Measurements from ENCODE around the gene INPPL1.
A peak's percentile ranks its signal among the peaks of the same experiment; 100 is the strongest.

DNA sequence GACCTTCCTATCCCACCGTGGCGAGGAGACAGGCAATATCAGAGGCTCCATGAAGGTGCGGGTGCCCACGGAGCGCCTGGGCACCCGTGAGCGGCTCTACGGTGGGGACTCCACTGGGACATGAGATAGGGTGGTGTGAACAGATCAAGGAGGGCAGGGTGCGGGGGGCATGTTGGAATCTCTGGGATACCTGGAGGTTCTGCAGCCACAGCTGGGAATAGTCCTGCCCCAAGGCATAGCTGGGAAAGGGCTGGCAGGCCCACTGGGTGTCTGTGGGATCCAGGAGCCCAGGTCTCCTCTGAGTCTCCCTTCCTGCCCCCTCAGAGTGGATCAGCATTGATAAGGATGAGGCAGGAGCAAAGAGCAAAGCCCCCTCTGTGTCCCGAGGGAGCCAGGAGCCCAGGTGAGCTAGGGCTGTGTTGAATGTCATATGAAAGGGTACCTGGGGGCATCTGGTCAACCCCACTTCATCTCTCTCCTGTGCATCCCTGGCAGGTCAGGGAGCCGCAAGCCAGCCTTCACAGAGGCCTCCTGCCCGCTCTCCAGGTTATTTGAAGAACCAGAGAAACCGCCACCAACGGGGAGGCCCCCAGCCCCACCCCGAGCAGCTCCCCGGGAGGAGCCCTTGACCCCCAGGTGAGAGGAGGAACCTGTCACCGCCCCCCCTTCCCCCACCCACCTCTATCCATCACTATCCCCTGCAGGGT is 10.9 kb downstream of the INPPL1 start:
- TF ChIP-seq SNAI2 (CRISPR knock-in tag; IDR thresholded peaks at IDR 0.05) (no peak), CREB5 (CRISPR knock-in tag; IDR thresholded peaks at IDR 0.05; ENCODE audit: low read depth) (no peak; the same call in 1 of the 2 replicates), ZNF70 (CRISPR knock-in tag; IDR thresholded peaks at IDR 0.05) (peak; percentile 32), PPARA (CRISPR knock-in tag; IDR thresholded peaks at IDR 0.05; ENCODE audit: borderline replicate concordance) (0 out of 2 replicates have a peak, but pooled peaks have one; percentile 57), ZFP30 (CRISPR knock-in tag; IDR thresholded peaks at IDR 0.05) (no peak; the same call in none of the 2 replicates), CSRNP3 (CRISPR knock-in tag; IDR thresholded peaks at IDR 0.05) (peak; percentile 89), PATZ1 (CRISPR knock-in tag; IDR thresholded peaks at IDR 0.05; ENCODE audit: borderline replicate concordance) (0 out of 2 replicates have a peak, but pooled peaks have one; percentile 9), ZNF565 (CRISPR knock-in tag; conservative IDR thresholded peaks at IDR 0.05; ENCODE audit: low read depth) (peak; percentile 44), OSR1 (CRISPR knock-in tag; IDR thresholded peaks at IDR 0.05) (no peak), BACH2 (CRISPR knock-in tag; IDR thresholded peaks at IDR 0.05; ENCODE audit: borderline replicate concordance) (no peak), TOX (CRISPR knock-in tag; IDR thresholded peaks at IDR 0.05; ENCODE audit: borderline replicate concordance) (no peak), GLIS3 (CRISPR knock-in tag; IDR thresholded peaks at IDR 0.05) (peak; percentile 89)
- TF ChIP-seq, protein P1, sequence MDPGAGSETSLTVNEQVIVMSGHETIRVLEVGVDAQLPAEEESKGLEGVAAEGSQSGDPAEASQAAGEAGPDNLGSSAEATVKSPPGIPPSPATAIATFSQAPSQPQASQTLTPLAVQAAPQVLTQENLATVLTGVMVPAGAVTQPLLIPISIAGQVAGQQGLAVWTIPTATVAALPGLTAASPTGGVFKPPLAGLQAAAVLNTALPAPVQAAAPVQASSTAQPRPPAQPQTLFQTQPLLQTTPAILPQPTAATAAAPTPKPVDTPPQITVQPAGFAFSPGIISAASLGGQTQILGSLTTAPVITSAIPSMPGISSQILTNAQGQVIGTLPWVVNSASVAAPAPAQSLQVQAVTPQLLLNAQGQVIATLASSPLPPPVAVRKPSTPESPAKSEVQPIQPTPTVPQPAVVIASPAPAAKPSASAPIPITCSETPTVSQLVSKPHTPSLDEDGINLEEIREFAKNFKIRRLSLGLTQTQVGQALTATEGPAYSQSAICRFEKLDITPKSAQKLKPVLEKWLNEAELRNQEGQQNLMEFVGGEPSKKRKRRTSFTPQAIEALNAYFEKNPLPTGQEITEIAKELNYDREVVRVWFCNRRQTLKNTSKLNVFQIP (CRISPR knock-in tag; IDR thresholded peaks at IDR 0.05; ENCODE audit: borderline replicate concordance, low read depth) = no peak
